ENCODE measurements around the gene ODAD3.
"Not testable (repeated sequence)": the region's sequence is repeated elsewhere in the genome, so short reads cannot be mapped to it uniquely, and the experiment has no call there.

Gene ODAD3

DNA sequence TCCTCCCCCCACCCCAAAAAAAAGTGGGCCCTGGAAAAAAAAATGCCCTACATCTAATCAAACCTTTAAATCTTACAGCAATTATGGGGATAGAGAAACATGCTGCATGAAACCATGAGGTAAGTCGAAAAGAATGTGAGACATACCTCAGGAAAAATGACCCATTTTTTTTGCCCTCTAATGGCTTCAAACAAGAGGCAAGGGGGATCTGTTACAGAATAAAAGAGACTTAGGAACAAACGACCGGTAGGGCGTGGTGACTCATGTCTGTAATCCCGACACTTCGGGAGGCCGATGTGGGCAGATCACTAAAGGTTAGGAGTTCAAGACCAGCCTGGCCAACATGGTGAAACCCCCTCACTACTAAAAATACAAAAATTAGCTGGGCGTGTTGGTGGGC, 24.2 kb downstream of the ODAD3 start:
- no peaks in the 10 kb centered on the region for H3K4me1 Mint-ChIP-seq (ENCODE audit: low read depth)

DNA sequence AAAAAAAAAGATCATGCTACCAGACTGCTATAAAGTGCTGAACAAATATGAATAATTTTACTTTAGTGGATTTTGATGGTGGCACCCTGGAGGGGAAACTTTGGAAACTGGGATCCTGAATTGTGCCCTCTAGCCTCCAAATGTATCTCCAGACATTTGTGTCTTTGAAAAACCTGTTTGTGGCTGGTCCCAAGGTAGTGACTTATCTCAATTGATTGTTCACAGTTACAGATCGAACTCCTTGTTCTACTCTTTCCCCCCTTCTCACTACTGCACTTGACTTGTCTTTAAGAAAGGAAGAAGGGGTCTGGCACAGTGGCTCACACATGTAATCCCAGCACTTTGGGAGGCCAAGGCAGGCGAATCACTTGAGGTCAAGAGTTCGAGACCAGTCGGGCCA, 26.3 kb downstream of the ODAD3 start:
- no peaks in the 10 kb centered on the region for H3K9me3 Mint-ChIP-seq
- no peak overlapping the region for H3K27ac Mint-ChIP-seq
- DNase-seq, result no peak
- H3K4me3 Mint-ChIP-seq, result no peak overlapping the region
- H3K36me3 Mint-ChIP-seq (ENCODE audit: low read depth), result no peaks in the 10 kb centered on the region
- H3K4me1 Mint-ChIP-seq (ENCODE audit: low read depth), result no peaks in the 10 kb centered on the region
- peaks cover 29% of the 10 kb centered on the region for H3K27me3 Mint-ChIP-seq

More for the DNA sequence above, 24.2 kb downstream of the ODAD3 start:
- Mint-ChIP-seq H3K36me3 (ENCODE audit: low read depth) (no peaks in the 10 kb centered on the region), H3K27me3 (peaks cover 29% of the 10 kb centered on the region), H3K4me3 (no peak overlapping the region), H3K27ac (no peak overlapping the region), H3K9me3 (no peaks in the 10 kb centered on the region)
- no peak for DNase-seq

DNA sequence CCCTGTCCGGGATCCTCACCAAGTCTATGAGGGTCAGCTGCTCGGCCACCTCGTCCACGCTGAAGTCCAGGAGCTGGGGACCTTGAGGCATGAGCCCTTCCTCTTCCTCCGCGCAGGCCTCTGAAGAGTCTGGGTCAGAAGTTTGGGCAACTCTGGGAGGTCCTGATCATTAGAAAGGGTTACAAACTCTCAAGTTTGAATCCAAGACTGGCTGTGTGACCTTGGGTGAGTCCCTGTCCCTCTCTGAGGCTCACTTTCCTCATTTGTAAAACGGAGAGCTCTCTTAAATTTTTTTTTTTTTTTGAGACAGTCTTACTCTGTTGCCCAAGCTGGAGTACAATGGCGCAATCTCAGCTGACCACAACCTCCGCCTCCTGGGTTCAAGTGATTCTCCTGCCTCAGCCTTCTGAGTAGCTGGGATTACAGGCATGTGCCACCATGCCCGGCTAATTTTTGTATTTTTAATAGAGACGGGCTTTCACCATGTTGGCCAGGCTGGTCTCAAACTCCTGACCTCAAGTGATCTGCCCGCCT, 28.2 kb downstream of the ODAD3 start:
- not testable (repeated sequence) for DNase-seq; H3K4me3 Mint-ChIP-seq; H3K9me3 Mint-ChIP-seq; H3K36me3 Mint-ChIP-seq (ENCODE audit: low read depth); H3K4me1 Mint-ChIP-seq (ENCODE audit: low read depth); H3K27ac Mint-ChIP-seq
- peaks cover 26% of the 10 kb centered on the region for H3K27me3 Mint-ChIP-seq

DNA sequence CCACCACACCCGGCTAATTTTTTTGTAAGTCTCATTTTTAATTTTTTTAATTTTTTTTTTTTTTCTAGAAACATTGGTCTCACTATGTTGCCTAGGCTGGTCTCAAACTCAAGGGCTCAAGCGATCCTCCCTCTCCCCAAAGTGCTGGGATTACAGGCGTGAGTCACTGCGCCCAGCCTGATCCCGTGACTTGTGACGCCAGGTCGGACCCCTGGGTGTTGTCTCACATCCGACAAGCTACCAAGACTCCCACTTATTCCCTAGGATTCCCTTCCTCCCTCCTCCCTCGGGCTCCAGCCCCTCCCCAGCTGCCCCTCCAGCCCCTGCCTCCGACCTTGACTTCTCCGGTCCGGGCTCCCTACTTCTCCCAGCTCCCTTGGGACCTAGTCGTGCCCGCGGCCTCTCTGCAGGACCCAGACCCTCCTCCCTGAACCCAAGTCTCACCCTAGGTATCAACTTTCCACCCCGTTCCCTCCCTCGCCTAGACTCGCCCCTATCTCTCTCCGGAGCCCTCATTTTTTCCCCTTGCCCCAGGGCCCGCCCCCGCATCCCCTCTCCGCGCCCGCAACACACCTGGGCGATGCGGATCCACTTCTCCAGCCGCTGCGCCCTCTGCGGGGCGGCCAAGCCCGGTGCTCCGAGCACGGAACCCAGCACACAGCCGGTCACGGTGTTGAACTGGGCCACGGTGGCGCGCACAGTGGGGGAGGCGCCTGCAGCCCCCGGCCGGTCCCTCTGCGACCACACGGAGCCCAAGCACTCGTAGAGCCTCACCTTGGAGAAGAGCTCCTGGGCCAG, 28.9 kb downstream of the ODAD3 start:
- Mint-ChIP-seq H3K27ac (no peak overlapping the region), H3K9me3 (no peaks in the 10 kb centered on the region), H3K27me3 (peaks cover 24% of the 10 kb centered on the region), H3K4me1 (ENCODE audit: low read depth) (no peaks in the 10 kb centered on the region), H3K4me3 (no peak overlapping the region), H3K36me3 (ENCODE audit: low read depth) (no peaks in the 10 kb centered on the region)
- peak; percentile 57 for DNase-seq

DNA sequence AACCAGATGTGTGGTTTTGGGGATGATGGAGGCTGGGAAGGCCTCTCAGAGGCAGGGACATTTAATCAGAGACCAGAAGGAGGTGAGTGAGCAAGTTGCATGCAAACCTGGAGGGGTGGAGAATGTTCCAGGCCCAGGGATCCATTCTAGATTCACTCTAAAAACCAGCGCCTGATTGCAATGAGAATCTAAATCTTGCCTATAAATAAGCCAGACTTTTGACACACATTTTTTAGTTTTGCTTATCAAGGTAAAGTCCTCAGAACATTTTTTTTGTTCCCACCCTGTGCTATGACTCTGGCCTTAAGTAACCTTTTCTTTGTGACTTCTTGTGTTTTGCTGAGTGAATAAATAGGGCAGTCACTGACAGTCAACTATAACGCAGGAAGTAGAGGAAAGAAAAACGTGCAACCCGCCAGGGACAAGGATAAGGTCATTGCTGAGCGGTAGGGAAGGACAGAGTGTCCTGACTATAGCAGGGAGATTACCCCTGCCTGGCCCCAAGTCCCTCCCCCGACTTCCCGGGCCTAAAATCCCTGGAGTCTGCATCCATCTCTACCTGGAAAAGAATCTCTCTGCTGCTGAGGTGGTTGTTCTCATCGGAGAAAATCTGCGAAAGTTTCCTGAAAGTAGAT, 30.2 kb downstream of the ODAD3 start:
- Mint-ChIP-seq H3K27me3 (peaks cover 23% of the 10 kb centered on the region), H3K36me3 (ENCODE audit: low read depth) (no peaks in the 10 kb centered on the region), H3K27ac (no peak overlapping the region), H3K4me1 (ENCODE audit: low read depth) (no peaks in the 10 kb centered on the region), H3K9me3 (no peaks in the 10 kb centered on the region), H3K4me3 (no peak overlapping the region)
- no peak for DNase-seq

DNA sequence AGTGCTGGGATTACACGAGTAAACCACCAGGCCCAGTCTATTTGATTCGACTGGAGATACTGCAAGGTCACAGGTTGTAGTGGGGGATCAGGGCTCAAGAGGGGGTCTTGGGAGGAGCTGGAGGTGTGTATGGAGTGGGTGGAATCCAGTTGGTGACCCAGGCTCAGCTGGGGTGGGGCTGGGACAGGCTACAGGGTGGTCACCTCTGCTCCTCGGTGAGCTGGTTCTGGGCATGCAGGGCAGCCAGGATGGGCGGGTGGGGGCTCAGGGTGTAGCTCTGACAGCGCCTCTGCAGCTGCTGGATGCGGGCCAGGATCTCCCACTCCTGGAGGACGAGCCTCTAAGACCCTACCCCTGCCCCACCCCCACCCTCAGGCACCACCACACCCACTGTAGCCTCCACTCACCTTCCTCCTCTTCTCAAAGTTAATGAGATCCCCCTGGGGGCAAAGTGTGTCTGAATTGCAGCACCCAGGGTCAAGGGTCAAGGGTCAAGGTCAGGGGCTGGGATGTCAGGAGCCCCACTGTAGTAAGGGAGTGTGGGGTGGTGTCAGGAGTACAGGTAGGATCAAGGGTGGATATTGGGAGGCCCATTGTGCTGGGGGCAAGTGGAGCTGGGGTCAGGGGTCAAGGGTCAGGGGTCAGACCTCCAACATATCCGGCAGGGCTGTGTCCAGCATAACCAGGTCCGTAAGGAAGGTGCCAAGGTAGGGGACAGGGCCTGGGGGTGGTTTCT, 32.9 kb downstream of the ODAD3 start:
- no peak for DNase-seq
- no peak overlapping the region for H3K27ac Mint-ChIP-seq
- H3K36me3 Mint-ChIP-seq (ENCODE audit: low read depth), result no peaks in the 10 kb centered on the region
- H3K27me3 Mint-ChIP-seq, result peaks cover 6% of the 10 kb centered on the region
- H3K4me3 Mint-ChIP-seq, result no peak overlapping the region
- H3K9me3 Mint-ChIP-seq, result no peaks in the 10 kb centered on the region
- H3K4me1 Mint-ChIP-seq (ENCODE audit: low read depth), result no peaks in the 10 kb centered on the region

DNA sequence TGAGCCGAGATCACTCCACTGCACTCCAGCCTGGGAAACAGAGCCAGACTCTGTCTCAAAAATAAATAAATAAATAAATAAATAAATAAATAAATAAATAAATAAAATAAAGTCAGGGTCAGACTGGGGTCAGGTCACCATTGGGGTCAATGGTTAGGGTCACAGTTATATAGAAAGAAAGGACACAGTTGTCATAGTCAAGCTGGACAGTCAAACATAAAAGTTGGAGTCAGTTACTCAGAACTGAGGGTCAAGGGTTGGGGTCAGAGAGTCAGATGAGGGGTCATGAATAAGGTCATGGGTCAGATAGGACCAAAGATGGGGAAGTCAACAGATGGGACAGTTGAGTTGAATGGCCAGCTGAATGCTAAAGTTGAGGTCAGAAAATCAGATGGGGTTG, 34.1 kb downstream of the ODAD3 start:
- no peak overlapping the region for H3K4me3 Mint-ChIP-seq
- no peaks in the 10 kb centered on the region for H3K4me1 Mint-ChIP-seq (ENCODE audit: low read depth)
- no peaks in the 10 kb centered on the region for H3K36me3 Mint-ChIP-seq (ENCODE audit: low read depth)
- DNase-seq, result no peak
- H3K9me3 Mint-ChIP-seq, result no peaks in the 10 kb centered on the region
- H3K27ac Mint-ChIP-seq, result no peak overlapping the region
- peaks cover 3% of the 10 kb centered on the region for H3K27me3 Mint-ChIP-seq

DNA sequence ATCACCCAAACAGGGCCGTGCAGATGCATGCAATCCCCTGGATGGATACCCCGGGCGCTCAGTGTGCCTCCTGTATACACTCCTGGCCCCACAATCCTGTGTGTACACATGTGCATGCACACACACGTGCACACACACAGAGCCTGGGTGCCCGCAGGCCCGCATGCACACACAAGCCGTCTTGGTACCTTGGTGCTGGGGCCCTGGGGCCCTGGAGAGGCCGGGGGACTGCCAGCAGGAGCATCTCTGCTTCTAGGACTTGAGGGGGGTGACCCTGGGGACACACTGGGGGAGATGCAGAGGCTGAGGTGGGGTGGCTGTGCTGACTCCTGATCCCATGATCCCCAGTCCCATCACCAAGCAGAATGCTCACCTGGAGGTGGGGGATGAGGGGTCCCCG, 35.3 kb downstream of the ODAD3 start:
- H3K36me3 Mint-ChIP-seq (ENCODE audit: low read depth), result no peaks in the 10 kb centered on the region
- DNase-seq, result no peak
- H3K27ac Mint-ChIP-seq, result no peak overlapping the region
- no peak overlapping the region for H3K4me3 Mint-ChIP-seq
- no peaks in the 10 kb centered on the region for H3K4me1 Mint-ChIP-seq (ENCODE audit: low read depth)
- no peaks in the 10 kb centered on the region for H3K9me3 Mint-ChIP-seq
- peaks cover 3% of the 10 kb centered on the region for H3K27me3 Mint-ChIP-seq

DNA sequence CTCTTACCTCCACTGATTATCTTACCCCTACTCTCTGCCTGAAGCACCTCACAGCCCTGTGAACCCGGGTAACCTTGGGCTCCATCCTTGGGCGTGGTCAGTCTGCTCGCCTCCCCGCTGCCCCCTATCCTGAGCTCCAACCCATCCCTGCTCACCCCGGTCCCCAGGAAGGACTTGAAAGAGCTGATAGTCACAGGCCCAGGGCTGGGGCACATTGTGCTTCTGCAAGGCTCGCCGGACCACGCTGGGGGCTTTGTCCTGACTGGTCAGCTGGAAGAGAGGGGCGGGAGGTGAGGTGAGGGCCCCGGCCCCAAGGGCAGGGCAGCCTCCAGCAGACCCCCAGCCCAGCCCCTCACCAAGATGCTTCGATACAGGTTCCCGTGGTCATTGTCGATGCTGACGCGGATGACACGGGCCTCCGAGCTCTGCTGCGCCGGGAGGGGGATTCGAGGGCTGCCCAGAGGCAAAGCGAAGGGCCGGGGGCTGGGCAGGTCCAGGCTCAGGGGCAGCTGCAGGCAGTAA, 37.8 kb downstream of the ODAD3 start:
- Mint-ChIP-seq H3K4me1 (ENCODE audit: low read depth) (peaks cover 3% of the 10 kb centered on the region), H3K27ac (no peak overlapping the region), H3K4me3 (no peak overlapping the region), H3K27me3 (peaks cover 3% of the 10 kb centered on the region), H3K36me3 (ENCODE audit: low read depth) (no peaks in the 10 kb centered on the region), H3K9me3 (no peaks in the 10 kb centered on the region)
- DNase-seq, result no peak

DNA sequence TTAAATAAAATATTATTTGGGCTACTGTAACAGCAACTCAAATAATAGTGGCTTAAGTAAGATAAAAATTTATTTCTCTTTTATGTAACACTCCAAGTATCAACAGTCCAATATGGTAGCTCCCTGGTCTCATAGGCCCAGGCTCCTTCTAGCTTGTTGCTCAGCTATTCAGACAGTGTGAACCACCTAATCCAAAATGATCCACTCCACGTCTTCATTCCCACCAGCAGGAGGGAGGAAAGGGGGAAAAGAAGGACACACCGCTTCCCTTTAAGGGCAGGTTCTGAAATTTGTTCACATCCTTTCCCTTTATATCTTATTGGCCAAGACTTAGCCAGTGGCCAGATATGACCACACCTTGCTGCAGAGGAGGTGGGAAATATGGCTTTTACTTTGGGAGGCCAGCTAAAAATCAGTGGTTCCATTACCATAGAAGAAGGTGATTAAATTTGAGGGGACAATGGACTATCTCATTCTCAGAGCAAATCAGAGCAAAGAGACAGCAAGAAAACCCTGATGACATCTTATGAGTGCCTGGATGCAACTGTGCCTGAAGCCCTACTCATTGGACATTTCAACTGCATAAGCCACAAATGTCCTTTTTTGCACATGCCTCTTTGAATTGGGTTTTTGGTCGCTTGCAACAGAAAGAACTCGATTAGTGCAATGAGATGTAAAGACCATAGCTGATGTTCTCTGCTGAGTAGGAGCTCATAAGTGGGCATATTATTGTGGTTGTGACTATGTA, 43.8 kb downstream of the ODAD3 start:
- H3K4me3 Mint-ChIP-seq, result no peak overlapping the region
- H3K9me3 Mint-ChIP-seq, result peaks cover 2% of the 10 kb centered on the region

DNA sequence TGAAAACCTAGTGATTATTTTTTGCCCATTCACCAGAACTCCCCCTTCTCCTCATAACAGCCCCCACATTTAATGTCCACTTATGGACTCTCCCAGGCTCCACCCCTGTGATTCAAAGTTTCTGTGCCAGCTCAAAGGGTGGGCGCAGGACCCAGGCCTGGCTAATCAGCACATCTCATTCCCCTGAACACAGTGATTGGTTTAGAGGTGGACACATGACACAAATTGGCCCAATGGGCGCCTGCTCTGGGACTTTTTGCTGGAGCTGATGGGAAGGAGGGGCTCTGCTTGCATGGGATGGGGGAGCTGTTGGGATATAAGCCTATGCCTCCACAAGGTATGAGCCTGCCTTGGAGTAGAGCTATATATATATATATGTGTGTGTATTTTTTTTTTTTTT, 44.6 kb downstream of the ODAD3 start:
- DNase-seq, result no peak
- no peak overlapping the region for H3K27ac Mint-ChIP-seq

More for the DNA sequence above, 43.8 kb downstream of the ODAD3 start:
- no peak for DNase-seq
- H3K36me3 Mint-ChIP-seq (ENCODE audit: low read depth), result no peaks in the 10 kb centered on the region
- no peak overlapping the region for H3K27ac Mint-ChIP-seq
- H3K27me3 Mint-ChIP-seq, result no peaks in the 10 kb centered on the region
- H3K4me1 Mint-ChIP-seq (ENCODE audit: low read depth), result peaks cover 7% of the 10 kb centered on the region

DNA sequence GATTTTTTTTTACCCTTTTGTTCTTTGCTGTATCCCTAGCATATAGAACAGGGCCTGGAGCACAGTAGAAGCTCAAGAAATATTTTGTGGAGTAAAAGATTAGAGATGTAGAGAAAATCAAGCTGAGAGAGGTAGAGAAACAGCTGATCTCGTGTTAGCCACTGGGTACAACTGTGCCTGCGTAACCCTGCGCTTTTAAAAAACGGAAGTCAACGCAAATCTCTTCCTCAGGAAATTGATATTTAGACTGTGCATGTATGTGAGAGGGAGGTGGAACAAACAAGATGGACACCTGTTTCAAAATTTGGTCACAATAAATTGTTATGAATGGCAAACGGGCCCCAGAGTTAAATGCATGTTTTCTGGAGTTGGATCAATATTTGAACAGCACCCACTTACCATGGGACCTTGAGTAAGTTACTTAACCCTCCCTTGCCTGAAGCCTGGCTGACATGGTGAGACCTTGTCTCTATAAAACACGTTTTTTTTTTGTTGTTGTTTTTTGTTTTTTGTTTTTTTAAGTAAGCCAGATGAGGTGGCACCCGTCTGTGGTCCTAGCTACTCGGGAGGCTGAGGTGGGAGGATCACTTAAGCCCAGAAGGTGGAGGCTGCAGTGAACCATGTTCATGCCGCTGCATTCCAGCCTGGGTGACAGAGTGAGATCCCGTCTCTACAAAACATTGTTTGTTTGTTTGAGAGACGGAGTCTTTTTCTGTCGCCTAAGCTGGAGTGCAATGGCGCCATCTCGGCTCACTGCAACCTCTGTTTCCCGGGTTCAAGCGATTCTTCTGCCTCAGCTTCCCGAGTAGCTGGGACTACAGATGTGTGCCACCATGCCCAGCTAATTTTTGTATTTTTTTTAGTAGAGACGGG, 47.5 kb downstream of the ODAD3 start:
- Mint-ChIP-seq H3K4me3 (no peak overlapping the region), H3K27me3 (peaks cover 15% of the 10 kb centered on the region), H3K36me3 (ENCODE audit: low read depth) (no peaks in the 10 kb centered on the region), H3K9me3 (peaks cover 2% of the 10 kb centered on the region), H3K27ac (no peak overlapping the region), H3K4me1 (ENCODE audit: low read depth) (peaks cover 11% of the 10 kb centered on the region)
- no peak for DNase-seq

More for the DNA sequence above, 44.6 kb downstream of the ODAD3 start:
- Mint-ChIP-seq H3K9me3 (peaks cover 2% of the 10 kb centered on the region), H3K4me3 (no peak overlapping the region), H3K27me3 (no peaks in the 10 kb centered on the region), H3K4me1 (ENCODE audit: low read depth) (peaks cover 7% of the 10 kb centered on the region), H3K36me3 (ENCODE audit: low read depth) (no peaks in the 10 kb centered on the region)

DNA sequence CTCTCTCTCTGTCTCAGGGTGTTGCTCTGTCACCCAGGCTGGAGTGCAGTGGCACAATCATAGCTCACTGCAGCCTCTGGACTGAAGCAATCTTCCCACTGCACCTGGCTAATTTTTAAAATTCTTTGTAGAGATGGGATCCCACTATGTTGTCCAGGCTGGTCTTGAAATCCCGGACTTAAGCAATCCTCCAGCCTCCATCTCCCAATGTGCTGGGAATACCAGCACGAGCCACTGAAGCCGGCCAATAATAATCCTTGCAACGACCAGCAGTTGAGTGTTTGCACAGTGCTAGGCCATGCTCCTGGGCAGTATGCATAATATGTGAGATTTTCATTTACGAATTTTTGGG, 50.2 kb downstream of the ODAD3 start:
- H3K4me3 Mint-ChIP-seq, result no peak overlapping the region
- no peak for DNase-seq
- peaks cover 4% of the 10 kb centered on the region for H3K36me3 Mint-ChIP-seq (ENCODE audit: low read depth)
- H3K4me1 Mint-ChIP-seq (ENCODE audit: low read depth), result peaks cover 29% of the 10 kb centered on the region
- no peaks in the 10 kb centered on the region for H3K9me3 Mint-ChIP-seq
- no peak overlapping the region for H3K27ac Mint-ChIP-seq
- H3K27me3 Mint-ChIP-seq, result peaks cover 20% of the 10 kb centered on the region
